ENCODE measurements around the gene RAC2. TPM values are rescaled to one million over a fixed set of nuclear protein-coding genes. Genes with fewer than 3 reads are reported as not detected.

Gene RAC2
- total RNA-seq, 4 donors from 2014 or later = 4.1 to 21.9 (median 7.2) TPM

DNA sequence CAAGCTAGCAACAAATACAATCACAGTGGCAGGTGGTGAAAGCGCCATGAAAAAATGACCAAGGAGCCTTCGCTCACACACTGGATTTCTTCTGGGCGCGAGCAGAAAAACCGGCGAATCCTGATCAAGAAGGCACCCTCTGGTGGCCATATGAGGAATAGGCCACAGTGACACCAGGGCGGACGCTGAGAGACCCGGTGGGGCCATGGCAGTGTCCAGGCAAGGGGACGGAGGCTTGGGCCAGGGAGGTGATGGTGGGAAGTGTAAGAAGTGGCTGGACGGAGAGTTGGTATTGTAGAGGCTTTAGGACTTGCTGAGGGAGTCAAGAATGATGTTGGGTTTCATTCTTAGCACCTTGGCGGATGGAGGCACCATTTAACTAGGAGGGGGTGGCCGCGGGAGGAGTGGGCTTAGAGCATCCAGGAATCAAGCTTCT, 16.9 kb upstream of the RAC2 start:
- 22% methylated on average over 14 of the region's 14 CpGs for WGBS
- H3K27me3 ChIP-seq = peaks cover 0 to 94% (median 11%) of the 10 kb centered on the region in 4 donors
- no peak for DNase-seq (ENCODE audit: extremely low spot score)
- H3K9me3 ChIP-seq = peaks cover 0 to 20% (median 15%) of the 10 kb centered on the region in 4 donors
- no peaks in the 10 kb centered on the region for H3K36me3 ChIP-seq
- TF ChIP-seq POLR2AphosphoS5 (IDR thresholded peaks at IDR 0.05) (peak in 1 of 2 donors; percentile 14), POLR2A (IDR thresholded peaks at IDR 0.05; ENCODE audit: low read depth) (no peak), EP300 (IDR thresholded peaks at IDR 0.05) (no peak)
- TF ChIP-seq, protein P1, sequence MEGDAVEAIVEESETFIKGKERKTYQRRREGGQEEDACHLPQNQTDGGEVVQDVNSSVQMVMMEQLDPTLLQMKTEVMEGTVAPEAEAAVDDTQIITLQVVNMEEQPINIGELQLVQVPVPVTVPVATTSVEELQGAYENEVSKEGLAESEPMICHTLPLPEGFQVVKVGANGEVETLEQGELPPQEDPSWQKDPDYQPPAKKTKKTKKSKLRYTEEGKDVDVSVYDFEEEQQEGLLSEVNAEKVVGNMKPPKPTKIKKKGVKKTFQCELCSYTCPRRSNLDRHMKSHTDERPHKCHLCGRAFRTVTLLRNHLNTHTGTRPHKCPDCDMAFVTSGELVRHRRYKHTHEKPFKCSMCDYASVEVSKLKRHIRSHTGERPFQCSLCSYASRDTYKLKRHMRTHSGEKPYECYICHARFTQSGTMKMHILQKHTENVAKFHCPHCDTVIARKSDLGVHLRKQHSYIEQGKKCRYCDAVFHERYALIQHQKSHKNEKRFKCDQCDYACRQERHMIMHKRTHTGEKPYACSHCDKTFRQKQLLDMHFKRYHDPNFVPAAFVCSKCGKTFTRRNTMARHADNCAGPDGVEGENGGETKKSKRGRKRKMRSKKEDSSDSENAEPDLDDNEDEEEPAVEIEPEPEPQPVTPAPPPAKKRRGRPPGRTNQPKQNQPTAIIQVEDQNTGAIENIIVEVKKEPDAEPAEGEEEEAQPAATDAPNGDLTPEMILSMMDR (IDR thresholded peaks at IDR 0.05) = peak; percentile 65 to 91 (median 69)
- no peak overlapping the region for H3K4me3 ChIP-seq
- H3K27ac ChIP-seq (replicated peaks in 1 of 4) = no peak overlapping the region
- intact Hi-C loops (cut with DNase I) = no loop called here
- H3K4me1 ChIP-seq = peaks cover 0 to 11% (median 0%) of the 10 kb centered on the region in 4 donors

DNA sequence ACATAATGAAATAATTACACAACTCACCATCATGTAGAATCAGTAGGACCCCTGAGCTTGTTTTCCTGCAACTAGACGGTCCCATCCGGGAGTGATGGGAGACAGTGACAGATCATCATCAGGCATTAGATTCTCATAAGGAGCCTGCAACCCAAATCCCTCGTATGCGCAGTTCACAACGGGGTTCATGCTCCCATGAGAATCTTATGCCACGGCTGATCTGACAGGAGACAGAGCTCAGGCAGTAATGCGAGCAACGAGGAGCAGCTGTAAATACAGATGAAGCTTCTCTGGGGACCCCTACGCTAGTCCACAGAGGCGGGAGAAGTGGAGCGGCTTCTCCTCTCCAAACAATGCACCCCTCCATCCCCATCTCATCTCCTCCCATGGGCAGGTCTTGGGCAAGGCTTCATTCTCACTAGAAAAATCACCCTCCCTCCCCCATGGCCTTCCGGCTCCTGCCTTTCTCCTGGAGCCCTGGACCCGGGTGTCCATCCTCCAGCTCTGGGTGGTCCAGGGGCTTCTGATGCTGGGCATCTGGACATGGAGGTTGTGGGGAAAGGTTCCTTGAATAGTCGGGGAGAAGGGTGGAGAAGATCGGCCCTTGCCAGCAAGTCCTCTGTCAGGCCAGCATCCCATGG, 16.2 kb upstream of the RAC2 start:
- TF ChIP-seq POLR2A (IDR thresholded peaks at IDR 0.05; ENCODE audit: low read depth) (no peak), EP300 (IDR thresholded peaks at IDR 0.05) (no peak), POLR2AphosphoS5 (IDR thresholded peaks at IDR 0.05) (no peak)
- TF ChIP-seq, protein P1 (IDR thresholded peaks at IDR 0.05) = no peak
- Histone ChIP-seq H3K27me3 (peaks cover 0 to 95% (median 13%) of the 10 kb centered on the region in 4 donors), H3K4me3 (no peak overlapping the region), H3K9me3 (peaks cover 0 to 19% (median 15%) of the 10 kb centered on the region in 4 donors), H3K36me3 (no peaks in the 10 kb centered on the region), H3K4me1 (peaks cover 0 to 11% (median 0%) of the 10 kb centered on the region in 4 donors), H3K27ac (replicated peaks in 1 of 4) (no peak overlapping the region)
- WGBS = 26% methylated on average over 13 of the region's 15 CpGs
- DNase-seq (ENCODE audit: extremely low spot score) = no peak
- intact Hi-C loops (cut with DNase I) = no loop called here

DNA sequence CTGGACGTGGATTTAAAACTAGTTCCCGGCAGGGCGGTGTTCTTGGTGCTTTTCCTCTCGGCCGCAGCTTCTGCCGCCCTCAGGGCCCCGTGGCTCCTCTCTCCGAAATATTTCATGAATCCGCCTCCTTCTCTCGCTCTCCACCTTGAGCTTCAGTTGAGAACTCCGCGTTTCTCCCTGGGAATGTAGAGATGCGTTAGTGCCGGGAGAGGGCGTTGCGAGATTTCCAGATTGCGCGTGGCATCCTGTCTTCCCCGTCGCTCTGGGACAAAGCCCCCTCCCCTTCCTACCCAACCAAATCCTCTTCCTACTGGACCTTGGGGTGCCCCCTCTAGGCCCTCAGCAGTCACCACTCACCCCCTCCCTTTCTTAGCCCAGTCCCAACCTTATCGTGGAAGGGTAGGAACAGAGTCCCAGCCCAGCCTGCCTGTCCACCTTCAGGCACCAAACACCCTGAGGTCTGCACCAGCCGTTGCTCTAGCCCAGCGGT, 15.5 kb upstream of the RAC2 start:
- WGBS = 10% methylated on average over 23 of the region's 23 CpGs
- H3K27me3 ChIP-seq = peaks cover 0 to 95% (median 13%) of the 10 kb centered on the region in 4 donors
- H3K4me3 ChIP-seq = no peak overlapping the region
- DNase-seq (ENCODE audit: extremely low spot score) = no peak
- TF ChIP-seq, protein P1 (IDR thresholded peaks at IDR 0.05) = peak in 1 of 3 experiments; percentile 24
- TF ChIP-seq POLR2A (IDR thresholded peaks at IDR 0.05; ENCODE audit: low read depth) = no peak
- H3K27ac ChIP-seq (replicated peaks in 1 of 4) = no peak overlapping the region
- H3K36me3 ChIP-seq = no peaks in the 10 kb centered on the region
- intact Hi-C loops (cut with DNase I) = no loop called here
- peaks cover 0 to 11% (median 0%) of the 10 kb centered on the region in 4 donors for H3K4me1 ChIP-seq
- H3K9me3 ChIP-seq = peaks cover 0 to 13% (median 12%) of the 10 kb centered on the region in 4 donors

DNA sequence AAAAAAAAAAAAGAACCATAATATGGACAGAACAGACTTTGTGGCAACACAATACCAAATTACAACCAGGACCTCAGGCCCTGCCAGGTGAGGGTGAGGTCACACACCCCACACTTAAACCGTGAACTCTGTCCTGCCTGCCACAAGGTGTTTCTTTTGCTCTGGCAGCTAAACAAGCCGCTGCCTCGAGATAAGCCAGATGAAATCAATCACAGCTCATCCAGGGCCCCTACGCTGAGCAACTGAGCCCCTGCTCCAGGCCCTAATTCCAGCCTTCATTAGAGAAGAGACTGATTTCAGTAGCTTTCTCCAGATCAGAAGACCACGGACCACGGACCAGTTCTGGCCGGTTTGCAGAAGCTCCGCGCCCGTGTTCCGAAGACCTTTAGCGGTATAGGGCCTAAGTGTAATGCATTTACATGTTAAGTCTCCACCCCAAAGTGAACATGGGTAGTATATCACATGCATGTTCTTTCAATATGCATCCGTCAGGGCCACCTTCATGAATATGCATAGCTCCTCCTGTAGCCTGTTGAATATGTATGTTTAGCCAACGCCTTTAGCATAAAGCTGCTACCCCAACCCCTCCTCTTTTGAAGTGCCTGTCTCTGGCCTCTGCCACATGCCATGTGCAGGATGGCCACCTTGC, 14.8 kb upstream of the RAC2 start:
- peaks cover 0 to 5% (median 5%) of the 10 kb centered on the region in 4 donors for H3K9me3 ChIP-seq
- no peak for DNase-seq (ENCODE audit: extremely low spot score)

More for the DNA sequence above, 14.8 kb upstream of the RAC2 start:
- Histone ChIP-seq H3K27me3 (peaks cover 0 to 95% (median 13%) of the 10 kb centered on the region in 4 donors), H3K36me3 (no peaks in the 10 kb centered on the region), H3K4me3 (no peak overlapping the region), H3K27ac (replicated peaks in 1 of 4) (no peak overlapping the region), H3K4me1 (peaks cover 0 to 11% (median 0%) of the 10 kb centered on the region in 4 donors)
- TF ChIP-seq, protein P1 (IDR thresholded peaks at IDR 0.05) = no peak
- TF ChIP-seq POLR2A (IDR thresholded peaks at IDR 0.05; ENCODE audit: low read depth) = no peak
- no peak for TF ChIP-seq EP300 (IDR thresholded peaks at IDR 0.05)
- no peak for TF ChIP-seq POLR2AphosphoS5 (IDR thresholded peaks at IDR 0.05)
- WGBS = 66% methylated on average over 14 of the region's 14 CpGs
- intact Hi-C loops (cut with DNase I) = no loop called here

Data from esophagus muscularis mucosa (tissue), 4 donors.